Measurements from ENCODE around the gene TMF1.

GRCh38 chr3:69005071-69005790 lies 46.9 kb downstream of the TMF1 start:
- TF ChIP-seq CTCF (IDR thresholded peaks at IDR 0.05; ENCODE audit: low read depth, low read length) = no peak
- no peak for TF ChIP-seq EZH2phosphoT487 (IDR thresholded peaks at IDR 0.05; ENCODE audit: low read depth)

Measured in OCI-LY3 (cell line).